SKM-1 treated with dmso at 0.1 percent for 144 hours (cell line): ENCODE data around the gene RNU5B-1.

ENCODE experiments used
- DNase-seq: peaks from one replicate; lab custom pipeline; 2025; ENCODE audit not compliant: unreplicated experiment; lab: John Stamatoyannopoulos, UW

The RNU5B-1 gene

DNA sequence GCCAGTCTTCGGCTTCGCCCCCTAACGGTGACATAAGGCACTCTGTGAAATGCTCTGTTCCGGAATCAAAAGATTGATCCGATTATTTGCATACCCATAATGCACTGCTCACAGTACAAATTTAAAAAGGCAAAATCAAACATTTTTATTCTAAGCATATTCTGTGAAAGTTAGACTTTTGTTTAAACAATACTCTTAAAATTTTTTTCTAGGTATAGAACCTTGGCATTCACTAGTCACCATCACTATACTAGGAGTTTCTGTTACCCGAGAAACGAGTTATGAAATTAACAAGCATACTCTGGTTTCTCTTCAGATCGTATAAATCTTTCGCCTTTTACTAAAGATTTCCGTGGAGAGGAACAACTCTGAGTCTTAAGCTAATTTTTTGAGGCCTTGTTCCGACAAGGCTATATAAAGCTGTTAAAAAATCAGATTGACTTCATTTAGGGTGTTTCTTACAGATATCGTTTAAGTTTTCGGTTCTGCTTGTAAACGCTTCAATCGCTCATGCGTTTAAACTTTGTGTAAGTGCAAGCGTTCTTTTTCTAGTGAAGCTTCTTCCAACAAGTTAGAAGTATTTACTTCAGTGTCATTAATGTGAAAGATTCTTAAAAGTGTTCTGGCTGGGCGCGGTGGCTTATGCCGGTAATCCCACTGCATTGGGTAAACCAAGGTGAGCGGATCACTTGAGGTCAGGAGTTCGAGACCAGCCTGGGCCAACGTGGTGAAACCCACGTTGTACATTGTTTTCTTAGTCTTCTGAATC, at the start of gene RNU5B-1:
RNU5B-1 (plus strand) TSS at position 297 of the 769 bp plus-strand sequence.
- DNase-seq = peak; percentile 96

DNA sequence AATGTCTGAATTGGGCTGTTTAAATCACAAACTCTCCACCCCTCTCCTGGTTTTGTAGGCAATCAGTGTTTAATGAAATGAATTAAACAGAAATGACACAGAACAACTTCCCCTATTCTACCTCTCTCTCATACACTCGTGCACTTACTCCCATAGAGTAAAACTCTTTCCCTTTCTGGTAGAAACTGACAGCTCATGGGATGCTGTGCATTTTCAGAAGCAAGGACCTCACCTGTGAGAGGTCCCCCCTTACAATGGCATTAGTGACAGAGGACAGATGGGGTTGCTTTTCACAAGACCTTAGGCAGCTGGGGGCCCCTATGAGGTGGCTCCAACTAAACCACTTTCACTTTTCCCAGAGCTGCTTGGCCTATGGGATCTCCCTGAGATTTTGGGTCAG, 49.7 kb upstream of the RNU5B-1 start:
- DNase-seq = no peak

DNA sequence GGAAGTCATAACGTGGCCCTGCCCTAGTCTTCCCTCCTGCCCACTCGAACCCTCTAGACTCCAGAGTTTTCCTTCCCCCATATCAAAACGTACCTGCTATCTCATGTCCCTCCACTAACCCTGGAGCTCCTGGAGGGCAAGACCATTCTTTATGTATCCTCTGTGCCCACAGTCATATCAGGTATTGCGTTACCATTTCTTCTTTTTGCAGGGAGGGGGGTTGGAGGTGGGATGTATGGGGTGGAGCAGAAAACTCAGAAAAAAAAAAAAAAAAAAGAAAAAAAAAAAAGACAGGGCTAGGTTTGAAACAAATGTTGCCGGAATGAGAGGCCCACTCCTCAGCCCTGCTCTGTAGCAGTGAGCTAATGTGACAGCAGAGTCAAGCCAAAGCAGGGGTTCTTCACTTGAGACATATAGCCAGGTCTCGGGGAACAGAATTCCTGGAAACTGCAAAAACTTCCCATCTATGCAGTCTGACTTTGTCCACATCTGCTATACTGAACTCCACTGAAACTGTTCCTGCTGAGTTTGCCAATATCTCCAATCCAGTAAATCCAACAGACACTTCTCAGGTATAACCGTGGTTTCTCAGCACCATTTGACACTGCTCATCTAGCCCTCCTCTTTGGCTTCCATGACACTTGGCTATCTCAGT, 48.9 kb upstream of the RNU5B-1 start:
- DNase-seq = no peak

DNA sequence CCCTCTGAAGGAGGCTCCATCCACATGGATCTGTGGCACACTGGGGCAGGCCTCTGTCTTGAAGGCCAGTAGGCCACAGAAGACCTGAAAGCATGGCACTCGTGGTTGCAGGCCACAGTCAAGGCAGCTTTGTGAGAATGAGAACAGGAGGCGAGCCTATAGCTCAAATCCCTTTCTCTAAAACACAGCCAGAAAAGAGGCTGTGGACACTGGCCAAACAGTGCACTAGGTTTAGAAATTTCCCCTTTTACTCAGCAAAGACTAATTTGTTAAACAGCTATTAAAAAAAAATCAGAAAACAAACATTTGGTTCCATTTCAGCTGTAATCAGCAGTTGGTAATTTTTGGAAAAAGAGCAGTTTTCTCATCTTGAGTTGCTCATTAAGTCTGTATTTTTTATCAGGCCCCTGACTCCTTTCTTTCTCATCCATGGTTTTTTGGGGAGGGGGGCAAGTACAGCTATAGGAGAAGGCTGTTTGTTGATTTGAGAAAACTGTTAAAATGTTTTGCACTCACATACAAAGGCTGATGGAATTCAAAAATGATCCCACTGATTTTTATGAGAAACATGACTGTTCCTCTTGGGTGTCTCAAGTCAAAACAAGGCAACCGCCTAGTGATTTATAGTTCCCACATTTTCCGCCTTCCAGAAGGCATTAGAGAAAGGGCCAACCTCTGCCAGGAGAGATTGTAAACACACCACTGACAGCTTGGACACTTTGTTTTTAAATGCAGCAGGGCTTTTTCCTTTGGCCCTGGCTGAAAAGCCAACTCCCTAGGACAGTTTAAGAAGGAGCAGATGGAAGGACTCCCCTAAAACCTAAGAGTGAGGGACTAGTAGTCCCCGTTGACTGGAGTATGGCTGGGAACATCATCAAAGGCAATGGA, 45.9 kb upstream of the RNU5B-1 start:
- no peak for DNase-seq

DNA sequence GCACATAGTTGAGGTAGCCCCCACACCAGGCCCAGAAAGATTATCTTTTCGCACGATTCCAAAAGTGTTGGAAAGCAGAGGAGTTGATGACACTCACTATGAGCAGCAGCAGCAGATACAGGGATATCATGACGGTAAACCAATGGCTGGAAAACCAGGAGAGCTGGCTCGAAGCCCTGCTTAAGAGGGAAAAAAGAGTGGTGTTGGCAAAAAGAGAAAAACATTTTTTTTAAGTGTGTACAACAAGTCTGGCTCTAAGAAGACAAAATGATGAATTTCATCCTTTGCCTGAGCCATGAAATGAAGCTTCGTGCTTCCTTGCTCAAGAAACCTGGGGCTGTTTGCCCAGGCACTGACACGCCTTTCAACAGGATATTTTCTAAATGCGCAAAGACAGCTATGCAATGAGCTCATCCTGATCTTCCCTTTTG, 45.1 kb upstream of the RNU5B-1 start:
- DNase-seq = no peak

DNA sequence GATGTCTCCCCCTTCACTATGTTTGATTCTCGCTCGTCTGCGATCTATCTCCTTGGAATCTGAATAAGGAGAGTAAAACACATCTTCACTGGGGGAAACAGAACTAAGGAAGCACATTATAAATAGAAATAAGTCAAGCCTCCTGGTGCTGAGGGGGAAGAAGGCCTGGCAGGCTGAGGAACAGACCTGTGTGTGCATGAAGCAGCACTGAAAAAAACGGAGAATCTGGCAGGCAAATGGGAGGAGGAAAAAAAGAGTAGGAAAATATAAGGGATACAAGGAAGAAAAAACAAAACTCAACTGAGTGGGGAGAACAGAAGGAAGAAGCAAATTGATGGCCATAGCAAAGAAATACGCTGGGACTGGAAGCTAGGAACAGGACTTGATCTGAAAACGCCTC, 43.5 kb upstream of the RNU5B-1 start:
- no peak for DNase-seq

DNA sequence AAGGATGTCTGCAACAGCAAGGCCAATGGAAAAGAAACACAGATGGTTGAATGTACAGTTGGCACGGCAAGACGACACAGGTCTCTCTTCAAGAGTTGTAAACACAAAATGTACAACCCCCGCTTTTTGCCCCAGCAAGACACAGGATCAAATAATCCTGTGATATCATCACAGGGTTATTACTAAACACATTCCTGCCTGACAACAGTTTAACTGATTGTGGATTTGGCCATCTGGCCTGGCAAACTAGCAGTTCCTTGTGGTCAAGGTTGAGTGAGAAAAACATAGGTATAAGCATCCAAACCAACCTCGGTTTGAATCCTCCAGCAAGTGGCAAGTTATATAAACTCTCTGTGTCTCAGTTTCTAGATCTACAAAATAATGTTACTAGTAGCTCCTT, 41.2 kb upstream of the RNU5B-1 start:
- no peak for DNase-seq

DNA sequence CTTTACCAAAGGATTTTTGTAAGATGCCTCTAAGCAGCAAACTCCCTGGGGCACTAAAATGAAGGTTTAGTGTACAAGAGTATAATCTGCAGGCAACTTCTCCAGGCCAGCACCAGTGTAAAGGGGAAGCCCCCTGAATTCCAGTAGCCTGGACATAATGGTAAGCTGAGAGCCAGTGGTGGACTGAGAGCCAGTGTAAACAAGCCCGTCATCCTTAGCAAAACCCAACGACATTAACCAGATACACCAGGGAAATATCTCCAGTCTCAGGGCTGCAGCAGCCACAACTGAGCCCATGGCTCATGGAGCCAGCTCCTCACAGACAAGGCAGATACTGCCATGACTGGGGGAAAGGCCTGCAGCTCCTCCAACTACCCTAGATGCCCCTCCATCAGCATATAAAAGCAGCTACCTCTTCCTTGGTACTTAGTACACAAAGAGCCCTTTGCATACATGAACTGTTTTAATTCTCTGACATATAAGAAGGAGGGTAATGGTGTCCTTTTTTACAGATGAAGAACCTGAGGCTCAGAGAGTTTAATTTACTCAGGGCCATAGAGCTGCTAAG, 39.5 kb upstream of the RNU5B-1 start:
- DNase-seq = no peak

DNA sequence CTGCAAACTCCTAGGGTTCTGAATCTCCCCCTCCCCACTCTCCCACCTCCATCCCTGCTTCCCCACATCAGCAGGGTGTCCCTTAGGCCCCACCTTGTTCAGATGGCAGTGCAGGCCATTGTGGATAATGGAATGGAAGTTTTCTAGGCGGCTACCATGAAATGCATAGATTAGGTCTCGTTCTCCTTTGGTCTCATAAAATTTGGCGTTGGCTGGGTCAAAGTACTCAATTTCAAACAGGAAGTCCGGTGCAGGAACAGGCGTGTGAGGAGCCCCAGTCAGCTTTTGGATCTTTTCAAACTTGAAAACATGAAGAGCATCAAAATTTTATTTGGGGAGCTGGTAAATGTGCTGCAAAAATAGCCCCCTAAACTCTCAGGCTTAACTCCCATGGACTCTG, 38.0 kb upstream of the RNU5B-1 start:
- no peak for DNase-seq

DNA sequence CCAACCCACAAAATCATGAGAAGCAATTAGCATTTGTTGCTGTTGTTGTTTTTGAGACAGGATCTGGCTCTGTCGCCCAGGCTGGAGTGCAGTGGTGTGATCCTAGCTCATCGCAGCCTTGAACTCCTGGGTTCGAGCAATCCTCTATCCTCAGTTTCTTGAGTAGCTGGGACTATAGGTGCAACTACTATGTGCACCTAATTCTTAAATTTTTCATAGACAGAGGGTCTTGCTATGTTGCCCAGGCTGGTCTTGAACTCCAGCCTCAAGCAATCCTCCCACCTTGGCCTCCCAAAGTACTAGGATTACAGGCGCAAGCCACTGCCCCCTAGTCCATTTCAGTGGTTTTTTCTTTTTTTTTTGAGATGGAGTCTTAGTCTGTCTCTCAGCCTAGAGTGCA, 36.1 kb upstream of the RNU5B-1 start:
- DNase-seq = no peak

DNA sequence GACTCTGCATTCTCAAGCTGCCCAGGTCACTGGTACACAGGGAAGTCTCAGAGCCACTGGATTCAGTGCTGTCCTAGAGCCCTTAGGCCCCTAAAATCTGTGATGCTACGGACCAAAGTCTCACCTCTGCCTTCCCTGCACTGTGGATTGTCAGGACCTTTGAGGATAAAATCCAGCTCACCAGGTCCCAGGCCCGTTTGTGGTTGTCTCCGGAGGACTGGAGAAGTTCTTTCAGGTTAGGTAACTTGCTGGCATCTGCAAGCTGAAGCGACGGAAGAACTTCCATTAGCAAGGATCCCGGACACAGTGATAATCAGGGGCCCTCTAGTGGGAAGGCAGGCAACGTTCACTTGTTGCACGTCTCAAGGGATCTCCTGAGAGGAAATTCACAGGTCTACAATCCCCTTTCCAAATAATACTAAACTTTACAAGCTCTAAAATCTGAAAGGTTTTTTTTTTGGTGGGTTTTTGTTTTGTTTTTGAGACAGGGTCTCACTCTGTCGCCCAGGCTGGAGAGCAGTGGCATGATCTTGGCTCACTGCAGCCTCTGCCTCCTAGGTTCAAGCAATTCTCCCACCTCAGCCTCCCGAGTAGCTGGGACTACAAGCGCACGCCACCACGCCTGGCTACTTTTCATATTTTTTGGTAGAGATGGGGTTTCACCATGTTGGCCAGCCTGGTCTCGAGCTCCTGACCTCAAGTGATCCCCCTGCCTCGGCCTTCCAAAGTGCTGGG, 33.5 kb upstream of the RNU5B-1 start:
- DNase-seq = peak; percentile 33

DNA sequence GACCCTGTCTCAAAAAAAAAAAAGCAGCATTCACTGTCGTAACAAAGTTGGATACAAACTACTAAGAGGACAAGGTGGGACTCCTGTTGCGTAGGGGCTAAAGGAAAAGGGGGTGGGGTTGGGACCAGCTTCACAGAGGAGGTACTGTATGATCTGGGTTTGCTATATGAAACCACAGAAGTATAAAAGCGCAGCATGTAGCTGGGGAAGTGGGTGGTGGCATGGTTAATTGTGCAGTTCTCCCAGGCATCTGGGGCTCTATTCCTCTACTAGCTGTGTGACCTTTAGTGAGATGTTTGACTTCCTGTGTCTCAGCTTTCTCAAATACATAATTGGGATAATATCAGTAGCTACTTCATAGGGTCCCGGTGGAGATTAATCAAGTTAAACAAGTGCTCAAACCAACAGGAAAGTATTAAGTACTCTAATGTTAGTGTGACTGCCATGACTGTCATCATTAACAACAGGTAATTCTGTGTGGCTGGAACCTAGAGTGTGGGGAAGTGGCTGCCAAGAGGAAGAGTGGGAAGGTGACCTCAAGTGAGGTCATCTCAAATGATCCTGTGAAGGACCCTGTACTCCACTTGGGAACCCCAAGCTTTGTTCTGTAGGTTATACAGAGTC, 29.3 kb upstream of the RNU5B-1 start:
- DNase-seq = no peak

DNA sequence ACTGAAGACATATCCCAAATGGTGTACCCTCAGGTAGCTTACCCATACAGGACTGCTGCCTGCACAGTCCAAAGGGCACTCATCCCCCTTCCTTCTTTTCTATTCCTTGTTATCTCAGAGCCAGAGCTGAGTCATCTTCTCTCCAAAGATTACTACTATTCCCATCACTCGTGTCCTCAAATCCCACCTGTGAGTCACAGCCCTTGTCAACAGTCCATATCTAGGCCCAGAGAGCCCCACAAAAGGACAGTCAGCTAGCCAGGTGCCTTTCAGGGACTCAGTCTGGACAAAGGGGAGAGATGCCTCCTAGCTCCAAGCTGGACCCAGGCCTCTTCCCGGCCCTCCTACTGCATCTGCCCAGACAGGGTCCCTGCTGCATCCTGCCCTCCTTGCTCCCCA, 28.8 kb upstream of the RNU5B-1 start:
- no peak for DNase-seq

DNA sequence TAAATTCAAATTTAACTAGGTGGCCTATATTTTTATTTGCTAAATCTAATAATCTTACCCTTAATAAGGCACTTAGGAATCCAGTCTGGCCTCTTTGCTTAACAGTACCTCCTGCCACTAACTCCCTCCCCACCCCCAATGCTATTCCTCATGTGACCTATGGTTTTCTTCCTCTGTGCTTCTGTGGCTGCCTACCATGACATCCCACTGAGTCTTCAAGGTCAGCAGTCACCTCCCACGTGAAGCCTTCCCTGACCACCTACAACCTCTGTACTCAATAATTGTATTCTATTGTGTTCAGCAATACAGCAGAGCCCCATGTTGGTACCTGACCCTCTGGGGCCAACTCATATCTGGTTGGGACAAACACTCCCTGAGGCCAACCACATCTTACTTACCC, 27.5 kb upstream of the RNU5B-1 start:
- no peak for DNase-seq

DNA sequence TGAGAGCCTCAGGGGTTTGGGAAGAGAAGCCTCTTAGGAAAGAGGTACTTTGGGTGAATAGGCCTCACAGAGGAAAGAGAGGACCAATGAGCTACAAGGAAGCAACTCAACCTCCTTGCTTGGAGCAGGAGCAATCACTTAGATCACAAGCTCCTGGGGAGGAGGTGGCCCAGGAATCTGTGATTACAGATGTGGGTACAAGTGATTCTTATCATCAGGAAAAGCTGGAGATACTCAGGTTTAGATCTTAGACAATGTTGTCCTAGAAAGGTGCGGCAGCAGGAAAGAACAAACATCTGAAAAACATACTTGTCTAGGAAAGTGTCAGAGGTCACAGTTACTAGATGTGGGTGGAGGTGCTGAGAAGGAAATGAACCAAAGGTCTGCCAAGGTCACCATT, 26.0 kb upstream of the RNU5B-1 start:
- DNase-seq = no peak

DNA sequence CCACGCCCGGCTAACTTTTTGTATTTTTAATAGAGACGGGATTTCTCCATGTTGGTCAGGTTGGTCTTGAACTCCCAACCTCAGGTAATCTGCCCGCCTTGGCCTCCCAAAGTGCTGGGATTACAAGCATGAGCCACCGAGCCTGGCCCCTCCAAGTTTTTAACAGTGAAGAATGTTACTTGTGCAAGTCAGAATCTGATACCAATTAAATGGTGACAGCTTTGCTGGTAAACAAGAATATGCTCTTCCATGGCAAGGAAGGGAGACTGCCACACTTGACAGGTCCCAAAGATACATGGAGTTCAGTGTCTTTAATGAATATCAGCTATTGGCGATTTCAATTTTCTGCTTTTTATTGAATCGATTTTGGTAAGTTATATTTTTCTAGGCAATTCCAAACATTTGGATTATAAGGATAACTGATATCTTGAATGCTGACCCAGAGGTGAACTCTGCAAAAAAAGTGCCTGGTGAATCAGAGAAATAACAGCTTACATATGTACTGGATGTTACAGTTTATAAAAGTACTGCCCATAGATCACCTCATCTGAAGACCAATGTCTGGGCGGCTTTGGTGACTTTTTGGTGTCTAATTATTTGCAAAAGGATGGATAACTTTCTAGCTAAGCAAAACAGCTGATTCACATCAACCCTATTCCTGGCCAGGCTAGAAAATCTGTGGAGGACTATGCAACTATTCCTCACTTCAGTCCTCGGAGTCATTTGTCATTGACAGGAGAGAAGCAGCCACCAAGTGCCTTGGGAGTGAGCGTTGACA, 19.0 kb upstream of the RNU5B-1 start:
- DNase-seq = no peak

DNA sequence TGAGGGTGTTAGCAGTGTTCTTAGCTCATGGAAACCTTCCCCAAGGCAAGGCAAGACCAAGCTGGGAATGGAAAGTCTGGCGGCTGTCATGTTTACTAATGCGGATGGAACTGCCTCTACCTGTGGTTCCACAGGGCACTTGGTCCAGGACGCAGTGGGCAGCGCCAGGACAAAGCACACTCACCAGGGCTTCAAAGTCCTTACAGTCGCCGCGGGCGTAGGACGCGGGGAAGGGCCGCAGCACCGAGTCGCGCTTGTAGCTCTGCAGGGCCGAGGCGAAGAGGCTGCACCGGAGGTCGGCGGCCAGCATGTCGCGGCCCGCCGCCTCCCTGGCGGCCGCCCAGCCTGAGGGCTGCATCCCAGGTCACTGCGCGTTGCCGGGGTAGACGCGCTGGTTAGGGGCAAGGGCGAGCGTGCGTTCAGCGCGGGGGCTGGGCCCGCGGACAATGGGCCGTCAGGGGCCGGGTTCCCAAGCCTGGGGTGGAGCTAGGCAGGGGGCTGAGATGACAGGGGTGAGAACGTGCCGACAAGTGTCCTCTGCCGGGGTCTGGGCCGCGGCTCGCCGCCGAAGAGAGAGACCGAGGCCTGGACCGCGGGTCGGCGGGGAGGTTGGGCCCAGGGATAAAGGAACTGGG, 18.3 kb upstream of the RNU5B-1 start:
- DNase-seq = no peak

DNA sequence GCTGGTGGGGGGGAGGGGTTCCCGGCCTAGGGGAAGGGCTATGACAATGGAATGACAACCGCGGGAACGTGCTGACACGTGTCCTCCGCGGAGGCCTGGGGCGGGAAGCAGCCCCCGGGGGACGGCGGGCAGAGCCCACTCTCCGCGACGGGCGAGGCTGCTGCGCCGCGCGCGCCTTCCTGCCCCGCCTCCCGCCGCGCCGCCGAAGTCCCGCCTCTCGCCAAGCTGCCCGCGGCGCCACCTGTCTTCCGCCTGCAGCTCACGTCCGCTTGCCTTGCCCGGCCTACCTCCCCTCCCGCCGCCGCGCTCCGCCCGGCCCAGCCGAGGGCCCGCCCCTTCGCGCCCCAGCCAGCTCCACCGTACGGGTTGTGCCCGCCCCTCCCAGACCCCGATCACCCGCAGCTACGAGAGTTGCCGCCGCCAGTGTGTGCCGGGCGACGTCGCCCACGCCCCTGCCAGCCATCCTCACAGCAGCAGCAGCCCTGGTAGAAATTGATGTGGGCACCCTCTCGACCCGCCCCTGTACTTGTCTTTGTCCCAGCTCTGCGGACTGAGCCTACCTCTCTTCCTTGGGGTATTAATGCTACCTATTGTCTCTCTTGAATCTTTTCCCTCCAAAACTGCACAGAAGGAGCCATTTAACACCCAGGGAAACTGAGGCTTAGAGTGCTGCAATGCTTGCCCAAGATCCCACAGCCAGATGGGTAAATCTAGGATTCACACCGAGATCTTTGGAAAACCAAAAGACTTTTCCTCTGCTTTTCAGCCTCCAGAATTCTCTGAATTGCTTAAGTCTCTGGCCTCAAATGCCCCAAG, 17.6 kb upstream of the RNU5B-1 start, which contains the start of gene PARP16:
PARP16 (minus strand) TSS at position 180 of the 816 bp plus-strand sequence. CDS start 457 bp downstream, outside the sequence.
- peak; percentile 85 for DNase-seq
